Measurements from ENCODE around the gene AP1S1. TPM values are rescaled to one million over a fixed set of nuclear protein-coding genes. Genes with fewer than 3 reads are reported as not detected.

The AP1S1 gene
- total and polyA plus RNA-seq, 2 donors: 27.9 to 48.5 TPM

- H3K4me1 ChIP-seq (ENCODE audit: control insufficient read depth in 2 of 2, insufficient read depth in 2 of 2, low read length in 2 of 2): no peaks in the 10 kb centered on the region
- H3K4me3 ChIP-seq (ENCODE audit: low read length in 2 of 2): no peak overlapping the region
- H3K27me3 ChIP-seq (ENCODE audit: control insufficient read depth in 2 of 2, insufficient read depth in 1 of 2, low read length in 1 of 2): peaks cover 0 to 6% of the 10 kb centered on the region in 2 donors
- WGBS: 94% methylated on average over 14 of the region's 14 CpGs
- no peak overlapping the region for H3K27ac ChIP-seq (ENCODE audit: low read depth in 1 of 2, low read length in 1 of 2)
- H3K36me3 ChIP-seq (ENCODE audit: control insufficient read depth in 2 of 2, insufficient read depth in 2 of 2, low read length in 1 of 2): peaks cover 3 to 12% of the 10 kb centered on the region in 2 donors
- H3K9me3 ChIP-seq (ENCODE audit: control insufficient read depth in 2 of 2, insufficient read depth in 1 of 2, low read length in 1 of 2): no peaks in the 10 kb centered on the region
- no peak for DNase-seq (ENCODE audit: low read depth in 6 of 9, low spot score in 9 of 9)
Measured at GRCh38 chr7:101208794-101209193, 54.5 kb downstream of the AP1S1 start.

GRCh38 chr7:101210143-101210542, 55.9 kb downstream of the AP1S1 start:
- WGBS: 98% methylated on average over 19 of the region's 19 CpGs
- peaks cover 3 to 12% of the 10 kb centered on the region in 2 donors for H3K36me3 ChIP-seq (ENCODE audit: control insufficient read depth in 2 of 2, insufficient read depth in 2 of 2, low read length in 1 of 2)

More at GRCh38 chr7:101210143-101210542, 55.9 kb downstream of the AP1S1 start:
- no peaks in the 10 kb centered on the region for H3K9me3 ChIP-seq (ENCODE audit: control insufficient read depth in 2 of 2, insufficient read depth in 1 of 2, low read length in 1 of 2)
- DNase-seq (ENCODE audit: low read depth in 6 of 9, low spot score in 9 of 9): no peak
- H3K27ac ChIP-seq (ENCODE audit: low read depth in 1 of 2, low read length in 1 of 2): no peak overlapping the region
- no peaks in the 10 kb centered on the region for H3K27me3 ChIP-seq (ENCODE audit: control insufficient read depth in 2 of 2, insufficient read depth in 1 of 2, low read length in 1 of 2)
- no peak overlapping the region for H3K4me3 ChIP-seq (ENCODE audit: low read length in 2 of 2)
- H3K4me1 ChIP-seq (ENCODE audit: control insufficient read depth in 2 of 2, insufficient read depth in 2 of 2, low read length in 2 of 2): no peaks in the 10 kb centered on the region

Other genes with a start within 250 kb of the AP1S1 start
- 1.4 TPM for gene MUC3A, start 204.9 kb upstream of the AP1S1 start, total RNA-seq
- gene MUC3A, start 204.9 kb upstream of the AP1S1 start, polyA plus RNA-seq: 2.3 TPM
- gene MUC12, start 184.9 kb upstream of the AP1S1 start, total RNA-seq: 0.57 TPM
- gene MUC12, start 184.9 kb upstream of the AP1S1 start, polyA plus RNA-seq: 1.4 TPM
- under 0.01 TPM for gene MUC17, start 134.4 kb upstream of the AP1S1 start, total RNA-seq
- gene MUC17, start 134.4 kb upstream of the AP1S1 start, polyA plus RNA-seq: under 0.01 TPM
- gene TRIM56, start 69.0 kb upstream of the AP1S1 start, total RNA-seq: 6.9 TPM
- gene TRIM56, start 69.0 kb upstream of the AP1S1 start, polyA plus RNA-seq: 12.8 TPM
- 2.1 TPM for gene SERPINE1, start 27.4 kb upstream of the AP1S1 start, total RNA-seq
- gene SERPINE1, start 27.4 kb upstream of the AP1S1 start, polyA plus RNA-seq: 7.3 TPM
- gene VGF, start 11.1 kb downstream of the AP1S1 start, total RNA-seq: 0.05 TPM
- gene VGF, start 11.1 kb downstream of the AP1S1 start, polyA plus RNA-seq: 0.52 TPM
- gene NAT16, start 25.8 kb downstream of the AP1S1 start, total RNA-seq: not detected
- gene NAT16, start 25.8 kb downstream of the AP1S1 start, polyA plus RNA-seq: not detected
- gene MOGAT3, start 46.6 kb downstream of the AP1S1 start, total RNA-seq: not detected
- 0.11 TPM for gene MOGAT3, start 46.6 kb downstream of the AP1S1 start, polyA plus RNA-seq
- 7.1 TPM for gene PLOD3, start 63.1 kb downstream of the AP1S1 start, total RNA-seq
- 32.0 TPM for gene PLOD3, start 63.1 kb downstream of the AP1S1 start, polyA plus RNA-seq
- 68.3 TPM for gene ZNHIT1, start 63.7 kb downstream of the AP1S1 start, total RNA-seq
- gene ZNHIT1, start 63.7 kb downstream of the AP1S1 start, polyA plus RNA-seq: 103 TPM
- 4.6 TPM for gene CLDN15, start 83.3 kb downstream of the AP1S1 start, total RNA-seq
- gene CLDN15, start 83.3 kb downstream of the AP1S1 start, polyA plus RNA-seq: 34.2 TPM
- gene FIS1, start 90.6 kb downstream of the AP1S1 start, total RNA-seq: 188 TPM
- gene FIS1, start 90.6 kb downstream of the AP1S1 start, polyA plus RNA-seq: 148 TPM
- gene IFT22, start 167.3 kb downstream of the AP1S1 start, total RNA-seq: 17.8 TPM
- 19.7 TPM for gene IFT22, start 167.3 kb downstream of the AP1S1 start, polyA plus RNA-seq
- gene COL26A1, start 208.4 kb downstream of the AP1S1 start, total RNA-seq: 3.0 TPM
- 0.41 TPM for gene COL26A1, start 208.4 kb downstream of the AP1S1 start, polyA plus RNA-seq

Measured in thymus (tissue), 11 donors.